Measurements from ENCODE around the gene E2F6.

E2F6 gene

DNA sequence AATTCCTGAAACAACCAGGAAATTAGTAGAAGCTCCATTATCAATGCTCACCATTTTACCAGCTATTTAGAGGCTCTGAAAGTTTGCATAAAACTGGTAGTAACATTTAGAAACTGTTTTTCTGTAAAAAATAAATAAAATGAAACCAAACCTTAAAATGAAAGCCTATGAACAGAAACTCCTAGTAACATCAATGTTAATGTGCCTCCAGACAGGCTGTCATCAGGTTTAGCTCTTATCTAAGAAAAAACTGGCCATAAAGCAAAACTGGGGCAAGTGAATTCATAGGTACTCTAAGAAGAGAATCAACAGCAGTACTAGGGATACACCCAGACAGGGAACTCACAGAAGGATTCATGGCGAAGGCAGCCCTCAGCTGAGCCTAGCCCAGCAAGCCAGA is 8.0 kb downstream of the E2F6 start:
- no peak for DNase-seq (ENCODE audit: low spot score)

DNA sequence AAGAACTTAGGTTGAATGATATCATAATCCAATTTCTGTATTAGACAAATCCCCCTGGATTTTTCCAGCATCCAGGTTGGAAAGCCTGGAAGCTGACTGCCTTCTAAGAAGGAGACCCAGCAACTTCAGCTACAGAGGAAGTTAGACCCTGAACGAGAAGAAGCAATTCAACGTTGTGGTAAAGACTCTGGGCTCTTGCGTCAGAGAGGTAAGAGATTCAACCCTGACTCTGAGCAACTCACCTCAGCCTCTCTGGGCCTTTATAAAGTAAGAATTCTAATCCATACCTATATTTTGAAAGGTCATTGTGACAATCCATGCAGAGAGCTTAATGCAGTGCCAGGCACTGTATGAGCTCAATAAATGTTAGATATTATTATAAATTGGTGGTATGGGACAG is 9.7 kb downstream of the E2F6 start:
- no peak for DNase-seq (ENCODE audit: low spot score)

DNA sequence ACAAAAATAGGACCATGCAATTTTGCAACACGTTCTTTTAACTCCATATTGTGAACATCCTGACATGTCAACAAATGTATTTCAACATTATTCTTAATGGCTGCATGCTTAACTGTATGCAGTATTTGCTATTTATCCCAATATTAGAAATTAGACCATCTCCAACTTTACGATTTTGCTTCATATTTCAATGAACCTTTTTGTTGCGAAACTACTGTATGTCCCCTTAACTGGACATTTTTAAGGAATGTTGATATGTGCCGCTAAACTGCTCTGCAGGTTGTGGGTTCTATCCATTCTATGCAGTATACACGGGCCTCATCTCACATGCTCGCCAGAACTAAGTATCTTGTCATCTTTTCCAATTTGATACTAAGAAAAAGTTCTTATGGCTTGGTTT is 11.1 kb downstream of the E2F6 start:
- DNase-seq (ENCODE audit: low spot score): no peak

DNA sequence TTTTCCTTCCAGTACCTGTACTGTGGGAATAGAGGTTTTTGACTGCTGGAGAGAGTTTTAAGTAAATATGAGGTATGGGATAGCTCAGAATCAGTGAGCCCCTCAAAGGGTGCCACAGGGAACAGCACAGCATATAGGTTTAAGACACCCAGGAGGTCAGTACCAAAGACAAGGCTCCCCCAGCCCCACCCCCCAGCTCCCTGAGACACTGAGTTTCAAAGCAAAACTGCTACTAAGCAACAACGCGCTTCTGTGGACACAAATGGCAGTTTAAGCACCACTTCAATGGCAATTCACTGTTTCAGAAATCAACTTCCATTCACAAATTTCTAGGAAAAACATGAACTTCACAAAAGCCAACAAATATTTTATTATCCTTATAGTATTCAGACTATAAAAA is 15.2 kb downstream of the E2F6 start:
- no peak for DNase-seq (ENCODE audit: low spot score)

DNA sequence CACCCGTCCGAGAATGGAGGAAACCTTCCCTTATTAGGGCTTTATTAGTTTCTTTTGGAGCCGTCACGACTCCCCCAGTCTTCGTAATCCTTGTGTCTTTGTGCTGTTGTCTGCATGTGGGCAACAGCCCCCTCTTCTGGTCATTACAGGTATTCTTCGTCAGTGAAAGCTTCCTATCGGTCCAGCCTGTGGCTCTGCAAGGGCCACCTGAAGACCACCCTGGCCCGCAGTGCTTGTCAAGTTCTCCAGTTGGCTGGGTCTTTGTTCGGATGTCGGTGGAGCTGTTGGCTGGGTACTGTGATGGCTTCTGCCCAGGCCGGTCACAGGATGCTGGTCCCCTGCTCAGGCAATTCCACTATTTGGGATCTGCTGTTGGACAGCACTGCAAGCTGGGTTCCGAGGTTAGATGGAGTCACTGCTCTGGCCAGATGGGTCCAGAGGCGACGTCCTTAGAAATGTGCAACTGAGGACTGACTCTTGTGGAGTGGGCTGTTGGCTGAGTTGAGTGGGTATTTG is 19.2 kb downstream of the E2F6 start:
- peak; percentile 82 for DNase-seq (ENCODE audit: low spot score)

DNA sequence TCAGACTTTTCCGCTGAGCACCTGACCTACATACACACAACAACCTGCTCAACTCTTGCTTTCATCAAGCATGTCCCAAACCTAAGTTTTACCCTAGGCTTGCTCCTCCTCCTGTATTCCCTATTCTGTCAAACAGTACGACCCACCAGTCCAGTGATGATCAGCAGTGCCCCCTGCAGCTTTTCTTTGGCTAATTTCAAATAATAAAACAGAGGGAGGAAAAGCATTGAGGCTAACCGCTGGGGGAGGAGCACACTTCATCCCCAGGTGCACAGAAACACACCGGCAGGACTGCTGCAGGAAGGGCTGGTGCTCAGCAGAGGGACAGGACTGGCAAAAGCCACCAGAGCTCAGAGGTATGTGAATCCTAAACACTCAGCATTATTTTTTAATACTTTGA is 21.2 kb downstream of the E2F6 start:
- DNase-seq (ENCODE audit: low spot score): no peak

DNA sequence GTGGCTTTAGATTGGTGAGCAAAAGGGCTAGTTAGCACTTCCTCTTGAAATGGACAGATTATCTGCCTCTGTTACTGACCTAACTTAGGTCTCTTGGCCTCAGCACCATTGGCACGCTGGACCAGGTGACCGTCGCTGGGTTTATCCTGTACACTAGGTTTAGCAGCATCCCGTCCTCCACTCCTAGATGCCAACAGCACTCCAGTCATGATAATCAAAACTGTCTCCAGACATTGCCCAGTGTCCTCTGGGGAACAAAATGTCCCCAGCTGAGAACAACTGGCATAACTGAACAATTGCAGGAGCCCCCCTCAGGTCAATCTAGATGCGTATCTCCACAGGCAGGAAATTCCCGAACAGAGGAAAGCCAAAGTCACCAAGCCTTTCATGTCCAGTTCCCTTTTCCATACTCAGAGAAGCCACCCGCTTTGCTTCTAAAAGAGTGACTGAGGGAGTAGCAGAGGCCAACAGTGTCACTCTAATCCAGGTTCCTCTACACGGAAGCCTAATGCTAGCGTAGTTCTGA is 27.3 kb downstream of the E2F6 start:
- DNase-seq (ENCODE audit: low spot score): no peak

DNA sequence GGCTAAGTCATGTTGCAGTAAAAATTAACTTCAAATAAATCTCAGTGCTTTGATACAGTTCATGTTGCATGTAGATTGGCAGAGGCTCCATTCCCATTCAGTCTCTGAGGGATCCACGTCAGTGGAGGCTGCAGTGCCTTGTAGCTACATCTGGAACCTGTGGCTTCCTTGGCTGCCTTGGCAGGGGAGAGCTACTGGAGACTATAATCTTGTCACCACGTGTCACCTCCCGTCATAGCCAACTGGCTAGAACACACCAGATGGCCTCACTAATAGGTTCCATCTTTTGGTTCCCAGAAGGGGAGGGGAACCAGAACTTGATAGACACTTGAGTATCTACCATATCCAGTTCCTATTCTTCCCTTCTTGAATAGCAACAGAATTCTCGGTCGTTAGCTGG is 28.4 kb downstream of the E2F6 start:
- DNase-seq (ENCODE audit: low spot score): no peak

DNA sequence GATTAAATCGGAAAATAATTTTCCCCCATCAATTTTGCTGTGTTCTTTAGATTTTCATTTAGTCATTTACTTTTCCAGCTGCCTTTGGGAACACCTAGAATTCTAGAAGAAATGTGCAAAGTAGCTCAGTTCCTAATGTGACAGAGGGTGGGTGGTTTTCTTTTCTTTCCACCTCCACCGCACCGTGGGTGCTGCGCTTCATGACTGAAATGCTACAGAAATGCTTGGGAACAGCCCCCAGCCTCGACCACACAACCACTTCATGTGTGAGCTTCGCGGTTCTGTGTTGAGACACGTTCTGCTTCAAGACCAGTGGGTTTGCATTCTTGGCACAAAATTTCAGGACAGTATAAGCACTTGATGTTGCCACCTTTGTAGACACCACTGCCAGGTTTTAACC is 30.9 kb downstream of the E2F6 start:
- DNase-seq (ENCODE audit: low spot score): no peak

DNA sequence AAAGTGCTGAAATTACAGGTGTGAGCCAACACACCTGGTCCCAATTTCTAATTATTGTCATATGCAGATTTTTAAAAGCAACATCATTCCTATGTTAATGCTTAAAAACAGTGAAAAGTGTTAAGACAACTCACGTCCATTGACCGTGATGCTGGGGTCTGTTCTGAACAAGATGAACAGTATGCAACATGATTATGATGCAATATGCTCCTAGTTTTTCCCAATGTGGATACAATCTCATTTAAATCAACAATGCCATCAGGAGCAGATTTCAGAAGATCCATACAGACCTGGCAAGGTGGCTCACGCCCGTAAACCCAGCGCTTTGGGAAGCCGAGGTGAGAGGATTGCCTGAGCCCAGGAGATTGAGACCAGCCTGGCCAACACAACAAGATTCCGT is 31.5 kb downstream of the E2F6 start:
- DNase-seq (ENCODE audit: low spot score): no peak

DNA sequence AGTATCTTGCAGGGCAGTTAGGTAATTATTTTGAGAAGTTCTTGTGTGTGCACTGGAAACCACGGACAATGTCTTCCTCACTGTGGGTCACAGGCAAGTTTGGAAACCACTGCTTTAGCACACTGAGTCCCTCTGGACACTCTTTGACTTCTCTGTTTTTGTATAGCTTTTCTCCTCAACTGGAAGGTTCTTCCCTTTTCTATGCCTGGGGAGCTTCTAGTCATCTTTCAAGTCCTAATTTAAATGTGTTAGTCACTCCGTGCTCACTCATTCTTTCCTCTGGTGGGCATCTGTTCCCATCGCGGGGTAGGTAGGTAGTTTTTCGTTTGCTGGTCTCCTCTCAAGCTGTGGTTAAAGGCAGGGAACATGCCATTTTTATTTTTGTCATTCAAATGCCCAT is 32.1 kb downstream of the E2F6 start:
- no peak for DNase-seq (ENCODE audit: low spot score)

DNA sequence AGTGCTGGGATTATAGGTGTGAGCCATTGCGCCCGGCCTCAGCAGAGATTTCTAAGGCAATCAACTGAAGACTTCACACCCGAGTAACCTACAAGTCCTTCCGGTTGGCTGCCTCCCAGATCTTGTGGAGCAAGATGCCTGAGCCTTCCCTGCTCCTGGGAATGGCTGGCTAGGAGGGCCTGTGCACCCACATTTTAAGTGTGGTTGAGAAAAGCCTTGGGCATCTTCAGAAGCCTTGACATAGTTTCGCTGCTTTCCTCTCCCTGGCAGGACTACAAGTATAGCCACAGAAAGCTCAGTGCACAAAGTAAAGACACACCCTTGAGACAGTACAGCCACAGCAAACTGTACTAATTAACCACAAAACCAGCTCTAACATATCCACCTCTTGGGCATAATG is 35.2 kb downstream of the E2F6 start:
- no peak for DNase-seq (ENCODE audit: low spot score)

DNA sequence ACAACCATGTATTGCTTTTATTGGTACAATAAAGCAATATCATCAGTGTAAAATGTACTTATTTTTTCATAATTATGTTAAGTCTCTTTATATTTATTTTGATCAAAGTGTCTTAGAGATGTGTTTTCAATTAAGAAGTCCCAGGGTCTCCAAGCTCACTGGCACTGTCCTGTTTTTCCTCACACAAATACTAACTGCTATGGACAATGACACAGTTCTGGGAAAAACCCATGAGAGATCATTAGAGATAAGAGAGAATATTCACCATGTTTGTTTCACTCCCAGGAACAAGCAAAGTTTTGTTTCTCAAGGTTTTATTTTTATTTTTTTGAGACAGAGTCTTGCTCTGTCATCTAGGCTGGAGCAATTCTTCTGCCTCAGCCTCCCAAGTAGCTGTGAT is 38.7 kb downstream of the E2F6 start:
- DNase-seq (ENCODE audit: low spot score): no peak

DNA sequence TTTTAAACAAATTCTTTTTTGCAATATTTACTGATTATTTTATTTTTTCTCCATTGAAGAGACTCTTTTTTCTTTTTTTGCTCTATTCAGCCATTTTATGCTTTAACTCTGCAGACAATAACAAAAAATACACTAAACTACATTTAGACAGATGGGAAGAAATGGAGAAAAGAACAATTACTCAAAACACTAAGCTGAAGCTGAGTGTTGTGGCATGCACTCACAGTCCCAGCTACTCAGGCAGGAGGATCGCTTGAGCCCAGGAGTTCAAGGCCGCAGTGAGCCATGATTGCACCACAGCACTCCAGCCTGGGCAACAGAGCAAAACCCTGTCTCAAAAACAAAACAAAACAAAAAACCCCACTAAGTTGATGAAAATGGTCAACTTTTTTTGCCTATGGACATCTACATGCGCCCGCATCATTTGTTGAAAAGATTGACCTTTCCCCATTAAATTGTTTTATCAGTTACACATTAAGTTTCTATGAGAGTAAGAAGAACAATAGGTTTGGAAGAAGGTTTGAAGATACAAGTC is 43.0 kb downstream of the E2F6 start:
- no peak for DNase-seq (ENCODE audit: low spot score)

DNA sequence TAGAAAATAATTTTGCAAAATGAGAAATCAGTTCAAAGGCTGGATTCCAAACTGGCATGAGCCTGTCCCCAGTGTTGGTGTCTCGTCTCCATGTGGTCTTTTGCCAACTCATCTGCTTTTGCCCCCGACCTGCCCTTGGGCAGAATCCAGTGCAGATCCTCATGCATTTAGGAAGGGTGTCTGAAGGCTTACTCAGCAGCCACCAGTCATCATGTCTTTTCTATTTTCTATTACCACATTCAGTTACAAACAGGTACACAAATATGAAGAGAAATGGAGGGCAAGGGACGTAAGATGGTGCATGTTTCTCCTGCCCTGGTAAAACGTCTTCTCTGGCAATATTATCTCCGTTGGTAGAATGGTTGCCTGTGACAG is 43.5 kb downstream of the E2F6 start:
- DNase-seq (ENCODE audit: low spot score): no peak

DNA sequence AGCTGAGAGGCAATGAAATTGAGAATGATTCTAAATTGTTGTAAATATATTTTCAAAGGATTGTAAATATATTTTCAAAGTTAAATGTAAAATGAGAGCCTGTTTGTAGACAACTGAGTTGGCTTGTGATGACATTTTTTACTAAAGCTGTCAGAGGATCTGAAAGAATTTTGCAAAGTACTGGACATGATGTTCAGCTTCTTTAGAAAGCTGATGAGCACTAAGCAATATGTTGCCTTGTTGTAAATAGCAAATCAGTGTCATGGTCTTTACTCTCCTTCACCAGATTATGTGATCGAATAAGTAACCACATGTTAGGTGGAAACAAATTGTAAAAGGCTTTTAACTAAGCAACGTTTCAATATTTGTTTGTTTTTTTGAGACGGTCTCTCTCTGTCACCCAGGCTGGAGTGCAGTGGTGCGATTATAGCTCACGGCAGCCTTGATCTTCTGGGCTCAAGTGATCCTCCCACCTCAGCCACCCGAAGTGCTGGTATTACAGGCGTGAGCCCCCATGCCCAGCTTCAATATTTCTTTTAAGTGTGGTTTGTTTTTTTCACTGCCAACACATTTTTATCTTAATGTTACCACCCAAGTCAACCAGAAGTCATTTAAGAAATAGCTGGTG is 44.0 kb downstream of the E2F6 start:
- no peak for DNase-seq (ENCODE audit: low spot score)

DNA sequence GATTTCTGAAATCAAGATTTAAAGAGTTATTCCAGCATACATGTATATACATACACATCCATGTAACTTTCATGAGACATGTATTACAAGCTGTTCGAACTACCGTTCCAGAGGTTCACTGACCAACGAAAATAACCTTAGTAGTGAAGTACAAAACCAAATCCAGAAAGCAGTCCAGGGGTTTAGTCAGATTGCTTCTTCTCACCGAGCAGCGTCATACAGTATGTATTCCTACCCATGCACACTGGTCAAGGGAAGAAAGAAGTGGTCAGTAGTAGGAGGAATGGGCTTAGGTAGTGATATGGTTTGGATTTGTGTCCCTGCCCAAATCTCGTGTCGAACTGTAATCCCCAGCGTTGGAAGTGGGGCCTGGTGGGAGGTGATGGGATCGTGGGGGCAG is 45.3 kb downstream of the E2F6 start:
- no peak for DNase-seq (ENCODE audit: low spot score)

DNA sequence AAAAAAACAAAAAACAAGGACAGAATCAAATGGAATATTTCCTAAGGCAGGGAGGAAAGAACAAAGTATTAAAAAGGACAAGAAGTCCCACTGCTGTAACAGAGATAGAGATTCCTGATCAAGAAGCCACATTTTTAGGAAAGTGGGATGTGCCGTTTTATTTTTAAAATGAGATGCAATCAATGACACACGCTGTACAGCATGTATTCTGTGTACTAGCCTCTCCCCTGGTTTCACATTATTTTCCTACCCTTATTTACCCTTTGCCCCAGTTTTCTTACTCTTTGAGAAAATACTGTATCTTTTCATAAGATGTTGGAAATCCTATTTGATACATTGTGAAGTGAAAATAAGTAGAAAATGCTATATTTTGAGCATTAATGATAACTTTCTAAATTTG is 45.8 kb downstream of the E2F6 start:
- DNase-seq (ENCODE audit: low spot score): no peak

DNA sequence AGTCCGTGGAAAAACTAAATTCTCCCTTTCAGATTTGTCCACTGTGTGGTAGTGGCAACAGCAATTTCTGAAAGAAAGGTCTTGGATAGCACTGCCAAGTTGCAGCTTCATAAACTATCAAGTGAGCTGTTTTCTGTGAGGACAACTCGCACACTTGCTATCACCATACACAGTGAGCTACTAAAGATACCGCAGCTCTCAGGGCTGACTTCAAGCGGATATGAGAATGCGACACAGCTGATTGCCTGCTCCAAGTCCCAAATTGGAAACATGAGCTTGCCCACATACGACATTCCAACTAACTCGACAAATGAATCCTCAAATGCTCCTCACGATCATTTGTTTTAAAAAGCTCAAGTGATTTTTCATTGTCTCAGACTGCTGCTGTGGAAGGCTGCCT is 46.2 kb downstream of the E2F6 start:
- DNase-seq (ENCODE audit: low spot score): peak; percentile 58

DNA sequence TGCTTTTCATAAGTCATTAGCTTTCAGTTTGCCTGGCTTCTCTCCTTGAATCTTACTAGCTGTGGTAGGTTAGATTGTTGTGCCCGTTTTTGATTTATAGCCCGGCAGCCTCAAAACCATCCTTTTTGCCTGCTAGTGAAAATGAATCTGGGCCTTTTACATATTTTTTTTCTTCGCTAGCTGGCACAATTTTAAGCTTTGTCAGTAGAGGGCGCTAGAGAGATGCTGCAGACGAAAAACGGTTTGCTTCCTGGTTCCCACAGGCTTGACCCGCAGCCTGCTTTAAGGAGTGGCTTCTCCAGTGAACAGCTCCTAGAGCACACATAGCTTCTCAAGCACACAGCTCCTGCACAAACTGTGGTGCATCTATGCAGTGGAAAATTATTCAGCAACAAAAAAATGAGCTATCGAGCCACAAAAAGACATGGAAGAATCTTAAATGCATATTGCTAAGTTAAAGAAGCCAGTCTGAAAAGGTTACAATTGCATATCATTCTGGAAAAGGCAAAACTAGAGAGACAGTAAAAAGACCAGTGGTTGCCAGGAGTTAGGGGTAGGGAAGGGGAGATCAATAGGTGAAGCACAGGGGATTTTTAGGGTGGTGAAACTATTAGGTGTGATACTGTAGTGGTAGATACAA is 47.9 kb downstream of the E2F6 start:
- no peak for DNase-seq (ENCODE audit: low spot score)

DNA sequence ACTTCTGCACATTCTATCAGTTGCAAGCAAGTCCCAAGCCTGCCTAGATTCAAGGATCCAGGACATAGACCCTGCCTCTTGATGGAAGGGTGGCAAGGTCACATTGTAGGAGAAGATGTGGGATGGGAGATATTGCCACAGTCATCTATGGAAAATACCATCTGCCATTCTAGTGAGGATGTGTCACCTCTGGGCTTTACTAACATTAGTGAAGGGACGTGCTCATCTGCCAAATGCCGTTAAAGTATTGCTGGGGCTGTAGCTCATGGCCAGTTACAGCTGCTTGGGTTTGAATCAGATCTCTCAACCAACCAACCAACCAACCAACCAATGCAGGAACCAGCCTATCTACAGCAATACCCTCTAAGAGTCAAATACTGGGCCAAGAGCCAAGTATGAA is 49.0 kb downstream of the E2F6 start:
- DNase-seq (ENCODE audit: low spot score): no peak

DNA sequence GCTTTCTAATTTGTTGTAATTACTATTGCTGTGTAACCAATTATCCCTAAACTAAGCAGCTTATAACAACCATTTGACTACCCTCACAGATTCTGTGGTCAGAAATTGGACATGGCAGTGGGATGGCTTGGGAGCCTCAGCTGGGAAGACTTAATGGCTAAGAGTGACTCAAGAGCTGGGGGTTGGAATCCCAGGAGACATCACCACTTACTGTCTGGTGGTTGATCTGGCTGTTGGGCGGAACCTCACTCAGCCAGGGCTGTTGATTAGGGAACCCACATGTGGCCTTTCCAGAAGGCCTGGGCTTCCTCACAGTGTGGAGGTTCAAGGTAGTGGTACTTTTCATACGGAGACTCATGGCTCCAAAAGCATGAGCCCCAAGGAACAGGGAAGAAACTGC is 49.8 kb downstream of the E2F6 start:
- DNase-seq (ENCODE audit: low spot score): no peak

DNA sequence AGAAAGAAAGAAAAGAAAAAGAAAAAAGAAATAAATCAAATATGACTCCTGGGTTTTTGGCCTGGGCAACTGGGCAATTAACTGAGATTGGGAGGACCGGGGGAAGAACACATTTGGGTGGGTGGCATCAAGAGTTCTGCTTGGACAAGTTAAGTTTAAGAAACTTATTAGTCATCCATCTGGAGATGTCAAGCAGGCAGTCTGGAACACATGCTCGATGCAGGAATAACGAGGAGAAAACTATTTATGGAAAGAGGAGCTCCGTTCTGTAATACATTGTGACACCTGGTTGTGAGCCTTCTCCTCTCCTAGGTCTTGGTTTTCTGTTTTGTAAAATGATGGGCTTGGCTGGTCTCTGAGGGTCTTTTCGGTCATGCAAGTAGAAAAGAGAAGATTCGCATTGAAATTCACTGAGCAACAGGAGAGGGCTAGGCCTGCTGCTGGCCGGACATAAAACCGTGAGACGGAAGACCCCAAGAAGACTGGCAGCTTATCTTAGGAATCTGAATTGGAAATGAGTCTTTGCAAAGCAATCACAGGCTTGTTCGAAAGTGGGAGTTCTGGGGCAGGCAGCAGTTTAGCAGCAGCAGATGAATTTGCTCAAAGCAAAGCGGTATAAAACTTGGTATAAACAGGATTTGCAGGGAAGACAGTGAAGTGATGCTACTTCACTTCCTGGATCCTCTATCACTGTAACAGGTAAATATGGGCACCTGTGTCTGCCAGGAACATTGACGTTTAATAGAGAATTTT is 51.4 kb downstream of the E2F6 start:
- DNase-seq (ENCODE audit: low spot score): no peak

Data from AG20443 (cell line).